CD4-positive, alpha-beta T cell (primary cell): Measurements from ENCODE around the gene GGNBP2. TPM values are rescaled to one million over a fixed set of nuclear protein-coding genes. Genes with fewer than 3 reads are reported as not detected.

ENCODE experiments used
- ATAC-seq: fragments of 200-7000 bp; cut with Tn5 transposase; one replicate; pipeline ENCODE4 v1.10.0; 2022; ENCODE audit warnings: mild to moderate bottlenecking; ENCODE audit not compliant: poor library complexity
- CTCF ChIA-PET: fragments of 350-600 bp; sonication (Branson Sonifier 250); formaldehyde crosslinking; loops from one replicate; lab custom pipeline; 2021; ENCODE audit warnings: antibody characterized with exemption, inconsistent platforms; lab: Charles Lee
- POLR2A ChIA-PET: fragments of 350-600 bp; sonication (Branson Sonifier 250); formaldehyde crosslinking; loops from one replicate; lab custom pipeline; 2021; ENCODE audit warnings: antibody characterized with exemption, inconsistent platforms; lab: Charles Lee
- DNase-seq, 14 experiments: peaks; one replicate each; pipeline ENCODE4 v3.0.0-alpha.2; 2013 to 2020; ENCODE audit warnings: mixed read lengths in 2 of 14
- H3K27ac ChIP-seq, 2 donors: one replicate each; pipeline versions ENCODE4 v1.5.1 to v1.7.0; 2013; ENCODE audit warnings: low read length in 2 of 2, low read depth in 1 of 2, mild to moderate bottlenecking in 1 of 2
- H3K27me3 ChIP-seq, 2 experiments: 1 replicate in 1 of 2; 2 replicates in 1 of 2; pipeline versions ENCODE4 v1.6.1 to v1.7.0; 2013; ENCODE audit warnings: low read length in 2 of 2, control low read depth in 1 of 2, mild to moderate bottlenecking in 1 of 2, moderate library complexity in 1 of 2; ENCODE audit not compliant: insufficient read depth in 2 of 2, control insufficient read depth in 1 of 2
- H3K36me3 ChIP-seq: one replicate; pipeline ENCODE4 v1.6.1; 2013; ENCODE audit warnings: low read length, control low read depth; ENCODE audit not compliant: insufficient read depth
- H3K4me1 ChIP-seq: one replicate; pipeline ENCODE4 v1.6.1; 2013; ENCODE audit warnings: low read length, control low read depth; ENCODE audit not compliant: insufficient read depth
- H3K4me3 ChIP-seq: one replicate; pipeline ENCODE4 v1.5.1; 2013; ENCODE audit warnings: mild to moderate bottlenecking, low read length, moderate library complexity
- H3K9me3 ChIP-seq, 2 experiments: 1 replicate in 1 of 2; 2 replicates in 1 of 2; pipeline versions ENCODE4 v1.6.1 to v1.7.0; 2013; ENCODE audit warnings: low read length in 2 of 2, mild to moderate bottlenecking in 2 of 2, control low read depth in 1 of 2, moderate library complexity in 1 of 2; ENCODE audit not compliant: control insufficient read depth in 1 of 2, insufficient read depth in 1 of 2
- H3K27ac Mint-ChIP-seq: one replicate; pipeline ENCODE4 v1.8.0; 2020; ENCODE audit warnings: mixed read lengths
- H3K27me3 Mint-ChIP-seq: one replicate; pipeline ENCODE4 v1.8.0; 2021; ENCODE audit warnings: mixed read lengths
- H3K36me3 Mint-ChIP-seq: one replicate; pipeline ENCODE4 v1.8.0; 2021; ENCODE audit warnings: low read depth, mixed read lengths
- H3K4me1 Mint-ChIP-seq: one replicate; pipeline ENCODE4 v1.8.0; 2021; ENCODE audit warnings: low read depth, mixed read lengths
- H3K4me3 Mint-ChIP-seq: one replicate; pipeline ENCODE4 v1.8.0; 2020; ENCODE audit warnings: mild to moderate bottlenecking, mixed read lengths
- H3K9me3 Mint-ChIP-seq: one replicate; pipeline ENCODE4 v1.8.0; 2020; ENCODE audit warnings: mixed read lengths
- intact Hi-C, 2 experiments: fragments of 100-400 bp; cut with DNase I in 1 of 2; cut with micrococcal nuclease in 1 of 2; formaldehyde crosslinking; loops; one replicate each; pipeline versions ENCODE4 v1.15.1 to v1.9.0; 2023 to 2025; cut with DNase I, micrococcal nuclease
- total RNA-seq, 174 experiments: library from RNA in 2 of 174; stranded (reverse) in 2 of 174; gene quantifications; one replicate each; pipeline ENCODE4 v1.2.3 and lab custom pipeline; 2021 to 2026
- TF ChIP-seq, protein P1 (sequence below): fragments of 200-600 bp; IDR thresholded peaks from one replicate; pipeline ENCODE4 v1.8.0; 2022; ENCODE audit warnings: antibody characterized with exemption, mild to moderate bottlenecking

Gene GGNBP2
- total RNA-seq, 2 experiments from 2014 or later: 216 to 228 TPM

DNA sequence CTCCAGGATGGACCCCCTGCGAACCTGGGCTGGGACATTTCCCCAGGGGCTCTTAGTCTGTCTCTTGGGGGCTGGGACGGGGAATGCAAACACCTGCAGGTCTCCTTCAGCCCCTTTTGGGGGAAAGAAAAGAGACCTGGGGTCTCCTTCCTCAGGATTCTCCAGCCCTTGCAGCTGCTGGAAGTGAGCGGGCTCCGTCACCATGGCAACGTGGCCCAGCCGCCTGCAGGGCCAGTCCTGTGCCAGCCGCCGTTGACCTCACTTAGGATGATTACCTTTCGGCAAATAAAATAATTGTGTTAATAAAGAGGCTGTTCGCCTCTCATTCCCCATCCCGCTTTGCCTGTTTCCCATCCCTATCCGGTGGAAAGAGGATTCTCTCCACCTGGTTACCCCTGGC is 82.4 kb downstream of the GGNBP2 start:
- intact Hi-C loops: no loop called here
- no peak overlapping the region for H3K27ac Mint-ChIP-seq
- ChIA-PET CTCF (interaction anchor here (1.4 to 2.0 kb wide), 3 partner anchors 128 to 613 kb away, joined by 4 to 5 read pairs (median 4); no protein-coding TSS in a partner anchor), POLR2A (no interaction called here)
- no peaks in the 10 kb centered on the region for H3K36me3 Mint-ChIP-seq
- H3K27me3 Mint-ChIP-seq: peaks cover 13% of the 10 kb centered on the region
- no peaks in the 10 kb centered on the region for H3K9me3 Mint-ChIP-seq
- no peak for DNase-seq
- no peaks in the 10 kb centered on the region for H3K36me3 ChIP-seq
- no peak overlapping the region for H3K4me3 Mint-ChIP-seq
- no peak overlapping the region for H3K4me3 ChIP-seq
- peaks cover 3% of the 10 kb centered on the region for H3K4me1 Mint-ChIP-seq
- peaks cover 3% of the 10 kb centered on the region for H3K4me1 ChIP-seq
- peaks cover 0 to 3% of the 10 kb centered on the region in 2 experiments for H3K9me3 ChIP-seq
- ATAC-seq: no peak
- peaks cover 3 to 4% of the 10 kb centered on the region in 2 experiments for H3K27me3 ChIP-seq
- TF ChIP-seq, protein P1, sequence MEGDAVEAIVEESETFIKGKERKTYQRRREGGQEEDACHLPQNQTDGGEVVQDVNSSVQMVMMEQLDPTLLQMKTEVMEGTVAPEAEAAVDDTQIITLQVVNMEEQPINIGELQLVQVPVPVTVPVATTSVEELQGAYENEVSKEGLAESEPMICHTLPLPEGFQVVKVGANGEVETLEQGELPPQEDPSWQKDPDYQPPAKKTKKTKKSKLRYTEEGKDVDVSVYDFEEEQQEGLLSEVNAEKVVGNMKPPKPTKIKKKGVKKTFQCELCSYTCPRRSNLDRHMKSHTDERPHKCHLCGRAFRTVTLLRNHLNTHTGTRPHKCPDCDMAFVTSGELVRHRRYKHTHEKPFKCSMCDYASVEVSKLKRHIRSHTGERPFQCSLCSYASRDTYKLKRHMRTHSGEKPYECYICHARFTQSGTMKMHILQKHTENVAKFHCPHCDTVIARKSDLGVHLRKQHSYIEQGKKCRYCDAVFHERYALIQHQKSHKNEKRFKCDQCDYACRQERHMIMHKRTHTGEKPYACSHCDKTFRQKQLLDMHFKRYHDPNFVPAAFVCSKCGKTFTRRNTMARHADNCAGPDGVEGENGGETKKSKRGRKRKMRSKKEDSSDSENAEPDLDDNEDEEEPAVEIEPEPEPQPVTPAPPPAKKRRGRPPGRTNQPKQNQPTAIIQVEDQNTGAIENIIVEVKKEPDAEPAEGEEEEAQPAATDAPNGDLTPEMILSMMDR: no peak
- no peak overlapping the region for H3K27ac ChIP-seq

DNA sequence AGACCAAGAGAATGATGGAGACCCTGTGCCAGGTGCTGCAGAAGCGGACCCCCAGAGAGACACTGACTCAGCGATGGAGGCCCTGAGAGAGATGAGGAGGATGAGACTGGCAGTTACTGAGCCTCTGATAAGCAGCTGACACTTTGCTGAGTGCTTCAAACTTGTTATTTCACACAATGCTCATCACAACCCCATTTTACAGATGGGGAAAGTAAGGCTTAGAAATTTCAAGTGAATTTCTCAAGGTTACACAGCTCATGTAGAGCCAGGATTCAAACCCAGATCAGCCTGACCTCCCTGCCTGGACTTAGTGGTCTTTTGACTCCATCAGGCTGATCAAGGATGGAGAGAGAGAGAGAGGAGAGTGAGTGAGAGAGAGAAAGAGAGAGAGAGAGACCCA is 83.9 kb downstream of the GGNBP2 start:
- Mint-ChIP-seq H3K9me3 (no peaks in the 10 kb centered on the region), H3K36me3 (no peaks in the 10 kb centered on the region), H3K27ac (no peak overlapping the region), H3K27me3 (peaks cover 18% of the 10 kb centered on the region), H3K4me1 (peaks cover 3% of the 10 kb centered on the region), H3K4me3 (no peak overlapping the region)
- peaks cover 3% of the 10 kb centered on the region for H3K4me1 ChIP-seq
- peaks cover 0 to 4% of the 10 kb centered on the region in 2 experiments for H3K9me3 ChIP-seq
- H3K4me3 ChIP-seq: no peak overlapping the region
- no peaks in the 10 kb centered on the region for H3K36me3 ChIP-seq
- DNase-seq: no peak
- ChIA-PET CTCF (interaction anchor here (0.6 to 1.6 kb wide), 7 partner anchors 26 to 745 kb away, joined by 3 to 13 read pairs (median 4); no protein-coding TSS in a partner anchor), POLR2A (no interaction called here)
- TF ChIP-seq, protein P1: no peak
- H3K27me3 ChIP-seq: peaks cover 4 to 12% of the 10 kb centered on the region in 2 experiments
- no peak for ATAC-seq
- H3K27ac ChIP-seq: no peak overlapping the region
- intact Hi-C loops: loop anchor here (2.0 kb wide), 2 partner anchors 78 to 744 kb away; no protein-coding TSS in a partner anchor

DNA sequence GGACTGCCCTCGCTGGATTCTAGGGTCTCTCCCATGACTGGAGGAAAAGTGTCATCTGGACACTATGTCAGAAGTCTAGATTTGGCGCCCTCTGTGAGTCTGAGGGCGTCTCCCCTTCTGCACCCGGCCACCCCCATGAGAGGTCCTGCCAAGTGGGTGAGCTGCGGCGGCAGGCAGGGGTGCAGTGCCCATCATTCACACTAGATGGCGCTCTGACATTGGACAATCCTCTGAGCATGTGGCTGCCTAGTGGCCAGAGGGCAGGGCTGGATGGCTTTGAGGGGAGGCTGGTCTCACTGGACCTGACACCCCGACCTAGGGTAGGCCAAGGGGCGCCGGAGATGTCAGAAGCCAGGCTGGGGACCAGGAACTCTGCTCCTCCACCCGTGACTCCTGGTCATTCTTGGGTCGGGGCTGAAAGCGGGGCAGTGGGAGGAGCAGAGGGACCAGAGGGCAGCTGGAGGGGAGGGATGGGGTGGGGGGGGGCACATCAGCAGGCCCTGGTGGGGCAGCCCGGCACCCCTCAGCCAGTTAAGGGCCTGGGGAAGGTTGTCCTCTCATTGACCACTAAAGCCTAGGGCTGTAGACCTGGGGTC is 84.6 kb downstream of the GGNBP2 start:
- H3K4me1 ChIP-seq: peaks cover 3% of the 10 kb centered on the region
- no peak overlapping the region for H3K27ac ChIP-seq
- POLR2A ChIA-PET: no interaction called here
- CTCF ChIA-PET: interaction anchor here (0.6 to 1.5 kb wide), 5 partner anchors 27 to 744 kb away, joined by 3 to 13 read pairs (median 4); no protein-coding TSS in a partner anchor
- H3K27me3 Mint-ChIP-seq: peaks cover 18% of the 10 kb centered on the region
- peaks cover 4 to 16% of the 10 kb centered on the region in 2 experiments for H3K27me3 ChIP-seq
- H3K4me1 Mint-ChIP-seq: peaks cover 3% of the 10 kb centered on the region
- no peaks in the 10 kb centered on the region for H3K9me3 Mint-ChIP-seq
- H3K36me3 ChIP-seq: no peaks in the 10 kb centered on the region
- ATAC-seq (peak; percentile 87), DNase-seq (peak; percentile 64 to 86 (median 74))
- intact Hi-C loops: loop anchor here (1.0 to 2.0 kb wide), 6 partner anchors 77 to 743 kb away; no protein-coding TSS in a partner anchor
- no peaks in the 10 kb centered on the region for H3K36me3 Mint-ChIP-seq
- TF ChIP-seq, protein P1: peak; percentile 98
- no peak overlapping the region for H3K27ac Mint-ChIP-seq
- H3K4me3 ChIP-seq: no peak overlapping the region
- H3K4me3 Mint-ChIP-seq: no peak overlapping the region
- peaks cover 0 to 4% of the 10 kb centered on the region in 2 experiments for H3K9me3 ChIP-seq
